Measurements from ENCODE around the gene SDK2. TPM values are rescaled to one million over a fixed set of nuclear protein-coding genes. Genes with fewer than 3 reads are reported as not detected.

The SDK2 gene
- total RNA-seq, 1 donor = under 0.01 TPM

- no peak for TF ChIP-seq CTCF (IDR thresholded peaks at IDR 0.05; ENCODE audit: insufficient read depth, low read depth, low read length)
- DNase-seq (ENCODE audit: low read depth) = no peak
Measured at GRCh38 chr17:73654241-73654640, 10.0 kb upstream of the SDK2 start.

GRCh38 chr17:73653810-73654209 is 9.6 kb upstream of the SDK2 start:
- no peak for DNase-seq (ENCODE audit: low read depth)
- no peak overlapping the region for H3K4me3 ChIP-seq (ENCODE audit: low read depth, low read length)
- TF ChIP-seq CTCF (IDR thresholded peaks at IDR 0.05; ENCODE audit: insufficient read depth, low read depth, low read length) = no peak

More at GRCh38 chr17:73654241-73654640, 10.0 kb upstream of the SDK2 start:
- no peak overlapping the region for H3K4me3 ChIP-seq (ENCODE audit: low read depth, low read length)

GRCh38 chr17:73652886-73653480 is 8.7 kb upstream of the SDK2 start:
- no peak for DNase-seq (ENCODE audit: low read depth)
- H3K4me3 ChIP-seq (ENCODE audit: low read depth, low read length) = no peak overlapping the region
- no peak for TF ChIP-seq CTCF (IDR thresholded peaks at IDR 0.05; ENCODE audit: insufficient read depth, low read depth, low read length)

GRCh38 chr17:73650617-73651200 is 6.5 kb upstream of the SDK2 start:
- no peak overlapping the region for H3K4me3 ChIP-seq (ENCODE audit: low read depth, low read length)
- no peak for DNase-seq (ENCODE audit: low read depth)
- TF ChIP-seq CTCF (IDR thresholded peaks at IDR 0.05; ENCODE audit: insufficient read depth, low read depth, low read length) = no peak

- no peak overlapping the region for H3K4me3 ChIP-seq (ENCODE audit: low read depth, low read length)
- no peak for DNase-seq (ENCODE audit: low read depth)
- peak; percentile 19 for TF ChIP-seq CTCF (IDR thresholded peaks at IDR 0.05; ENCODE audit: insufficient read depth, low read depth, low read length)
Measured at GRCh38 chr17:73650140-73650539, 5.9 kb upstream of the SDK2 start.

GRCh38 chr17:73648974-73649373 is 4.7 kb upstream of the SDK2 start:
- TF ChIP-seq CTCF (IDR thresholded peaks at IDR 0.05; ENCODE audit: insufficient read depth, low read depth, low read length) = no peak
- H3K4me3 ChIP-seq (ENCODE audit: low read depth, low read length) = no peak overlapping the region
- no peak for DNase-seq (ENCODE audit: low read depth)

- TF ChIP-seq CTCF (IDR thresholded peaks at IDR 0.05; ENCODE audit: insufficient read depth, low read depth, low read length) = no peak
- DNase-seq (ENCODE audit: low read depth) = no peak
- no peak overlapping the region for H3K4me3 ChIP-seq (ENCODE audit: low read depth, low read length)
Measured at GRCh38 chr17:73648543-73648820, 4.2 kb upstream of the SDK2 start.
